HG03432 (cell line): ENCODE measurements around the gene SYP.

Source experiments
- ATAC-seq: cut with Tn5 transposase; IDR thresholded peaks from one replicate; pipeline ENCODE4 v1.9.1; 2021; ENCODE audit warnings: mild to moderate bottlenecking, moderate library complexity; ENCODE audit not compliant: unreplicated experiment

SYP gene

DNA sequence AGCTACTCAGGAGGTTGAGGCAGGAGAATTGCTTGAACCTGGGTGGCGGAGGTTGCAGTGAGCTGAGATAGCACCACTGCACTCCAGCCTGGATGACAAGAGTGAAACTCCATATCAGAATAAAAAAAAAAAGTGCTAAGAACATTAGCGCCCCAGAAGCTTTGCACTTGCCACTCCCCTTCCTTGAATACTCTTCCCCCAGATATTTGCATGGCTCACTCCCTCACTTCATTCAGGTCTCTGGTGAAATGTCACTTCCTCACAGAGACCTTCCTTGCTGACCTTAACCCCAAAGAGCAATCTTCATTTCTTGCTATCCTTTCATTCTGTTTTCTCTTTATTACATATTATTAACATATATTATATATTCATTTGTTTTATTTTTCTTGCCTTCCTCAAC is 21.9 kb upstream of the SYP start:
- no peak for ATAC-seq

DNA sequence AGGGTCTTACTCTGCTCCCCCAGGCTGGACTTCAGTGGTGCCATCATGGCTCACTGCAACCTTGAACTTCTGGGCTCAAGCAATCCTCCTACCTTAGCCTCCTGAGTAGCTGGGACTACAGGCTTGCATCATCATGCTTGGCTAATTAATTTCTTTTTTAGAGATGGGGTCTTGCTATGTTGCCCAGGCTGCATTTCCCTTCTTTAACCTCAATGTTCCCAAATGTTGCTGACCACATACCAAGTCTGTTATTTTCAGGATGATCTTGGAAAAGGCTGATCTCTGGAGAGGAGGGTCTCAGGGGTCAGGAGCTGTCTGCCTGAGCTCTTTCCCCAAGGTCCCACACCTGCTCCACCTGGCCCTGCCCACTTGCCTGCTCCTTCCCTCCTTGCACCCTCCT is 20.1 kb upstream of the SYP start:
- ATAC-seq: no peak

DNA sequence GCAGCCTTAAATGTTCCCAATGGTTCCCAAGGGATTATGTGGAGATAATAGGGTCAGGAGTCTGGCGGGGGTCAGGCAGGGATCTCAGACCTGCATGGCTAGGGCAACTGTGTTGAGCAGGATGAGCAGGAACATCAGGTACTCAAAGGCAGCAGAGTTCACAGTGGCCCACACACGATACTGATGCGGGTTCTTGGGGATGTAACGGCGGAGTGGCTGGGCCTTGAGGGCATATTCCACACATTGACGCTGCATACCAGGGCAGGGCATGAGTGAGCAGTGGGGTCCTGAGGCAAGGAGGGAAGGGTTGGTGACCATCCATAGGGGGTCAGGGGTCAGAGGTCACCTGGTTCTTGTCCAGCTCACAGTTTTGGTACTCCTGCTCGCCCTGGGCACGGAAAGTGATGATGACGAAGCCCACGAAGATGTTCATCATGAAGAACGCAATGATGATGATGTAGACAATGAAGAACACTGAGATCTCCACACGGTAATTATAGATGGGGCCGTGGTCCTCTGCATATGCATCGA is 15.1 kb upstream of the SYP start:
- ATAC-seq: no peak

DNA sequence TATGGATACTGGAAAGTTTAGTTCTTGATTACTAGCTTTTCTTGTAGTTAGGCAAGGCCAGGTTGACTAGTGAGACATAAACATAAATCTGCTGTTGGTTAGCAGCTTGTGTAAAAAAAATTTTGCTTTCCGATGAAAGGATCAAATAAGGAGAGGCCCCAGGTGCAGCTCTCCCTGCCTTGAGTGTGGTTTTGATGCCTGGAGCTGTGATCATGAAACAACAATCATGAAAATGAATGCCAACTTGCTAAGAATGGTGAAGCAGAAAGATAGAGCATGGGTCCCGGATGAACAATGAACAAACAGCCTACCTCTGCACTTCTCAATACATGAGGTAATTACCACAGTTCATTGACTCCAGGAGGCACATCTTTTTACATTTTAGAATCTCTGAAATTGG is 14.4 kb upstream of the SYP start:
- ATAC-seq: no peak

DNA sequence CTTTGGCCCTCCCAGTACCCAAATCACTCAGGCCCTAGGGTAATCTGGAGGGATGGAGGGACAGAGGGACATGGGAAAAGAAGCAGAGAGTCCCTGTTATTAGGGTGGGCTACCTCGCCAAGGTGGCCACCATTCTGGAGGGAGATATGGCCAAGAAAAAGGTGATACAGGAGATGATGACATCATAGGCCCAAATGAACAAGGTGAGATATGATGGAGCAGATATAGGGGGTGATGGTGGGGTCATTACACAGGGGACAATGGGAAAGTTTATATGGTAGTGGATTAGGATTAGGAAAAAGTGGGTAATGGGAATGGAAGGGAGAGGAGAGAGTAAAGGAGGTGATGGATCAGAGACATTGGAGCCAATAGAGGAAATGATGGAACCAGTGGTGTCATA is 12.9 kb upstream of the SYP start:
- no peak for ATAC-seq

DNA sequence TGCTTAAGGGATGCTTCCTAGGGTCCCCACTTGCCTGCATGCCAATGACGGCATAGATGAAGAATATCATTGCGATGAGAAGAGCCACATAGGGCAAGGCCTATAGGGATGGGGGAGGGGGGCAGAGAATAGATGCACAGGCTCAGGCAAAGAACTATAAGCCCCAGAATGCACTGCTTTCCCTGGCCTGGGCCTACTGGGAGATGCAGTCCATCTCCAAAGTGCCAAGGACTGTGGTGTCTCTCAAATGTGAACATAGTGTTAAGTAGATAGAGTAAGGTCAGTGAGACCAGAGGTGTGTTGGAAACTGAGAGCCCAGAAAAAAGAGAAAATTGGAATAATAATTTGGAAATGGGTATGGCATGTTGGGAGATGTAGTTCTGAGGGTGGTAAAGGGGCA is 12.2 kb upstream of the SYP start:
- ATAC-seq: no peak

DNA sequence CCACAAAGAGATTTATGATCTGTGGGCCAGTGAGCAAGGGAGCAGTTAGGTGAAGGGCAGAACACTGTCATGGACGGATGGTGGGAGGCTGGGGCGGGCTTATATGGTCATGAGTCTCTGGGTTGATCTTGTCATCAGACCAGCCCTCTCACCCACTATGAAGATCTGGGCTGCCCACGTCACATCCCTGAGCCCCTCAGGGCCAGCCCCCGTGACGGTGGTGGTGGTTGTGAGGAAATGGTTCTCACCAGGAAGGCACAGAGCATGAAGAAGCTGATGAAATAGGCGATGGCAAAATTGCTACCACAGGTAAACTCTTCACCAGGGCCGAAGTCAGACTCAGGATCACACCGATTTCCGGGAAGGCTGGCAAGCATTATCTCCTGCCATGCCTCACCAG is 11.1 kb upstream of the SYP start:
- ATAC-seq: no peak

DNA sequence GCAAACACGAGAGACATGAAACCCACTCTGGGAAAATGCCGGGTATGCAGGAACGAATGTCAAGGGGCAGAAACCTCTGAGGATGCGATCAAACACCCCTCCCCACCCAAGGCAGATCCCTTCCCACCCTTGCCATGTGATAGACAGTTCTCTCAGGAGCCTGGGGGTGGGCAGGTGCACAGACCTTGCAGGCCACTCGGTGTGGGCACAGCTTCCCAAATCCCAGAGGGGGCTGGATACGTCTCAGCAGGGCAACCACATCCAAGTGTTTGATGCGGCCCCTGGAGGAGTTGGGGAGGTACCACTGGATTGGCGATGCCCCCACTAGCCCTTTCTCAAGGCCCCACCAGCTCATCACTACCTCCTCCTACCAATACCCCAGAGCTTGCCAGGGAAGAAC is 10.4 kb upstream of the SYP start:
- no peak for ATAC-seq

DNA sequence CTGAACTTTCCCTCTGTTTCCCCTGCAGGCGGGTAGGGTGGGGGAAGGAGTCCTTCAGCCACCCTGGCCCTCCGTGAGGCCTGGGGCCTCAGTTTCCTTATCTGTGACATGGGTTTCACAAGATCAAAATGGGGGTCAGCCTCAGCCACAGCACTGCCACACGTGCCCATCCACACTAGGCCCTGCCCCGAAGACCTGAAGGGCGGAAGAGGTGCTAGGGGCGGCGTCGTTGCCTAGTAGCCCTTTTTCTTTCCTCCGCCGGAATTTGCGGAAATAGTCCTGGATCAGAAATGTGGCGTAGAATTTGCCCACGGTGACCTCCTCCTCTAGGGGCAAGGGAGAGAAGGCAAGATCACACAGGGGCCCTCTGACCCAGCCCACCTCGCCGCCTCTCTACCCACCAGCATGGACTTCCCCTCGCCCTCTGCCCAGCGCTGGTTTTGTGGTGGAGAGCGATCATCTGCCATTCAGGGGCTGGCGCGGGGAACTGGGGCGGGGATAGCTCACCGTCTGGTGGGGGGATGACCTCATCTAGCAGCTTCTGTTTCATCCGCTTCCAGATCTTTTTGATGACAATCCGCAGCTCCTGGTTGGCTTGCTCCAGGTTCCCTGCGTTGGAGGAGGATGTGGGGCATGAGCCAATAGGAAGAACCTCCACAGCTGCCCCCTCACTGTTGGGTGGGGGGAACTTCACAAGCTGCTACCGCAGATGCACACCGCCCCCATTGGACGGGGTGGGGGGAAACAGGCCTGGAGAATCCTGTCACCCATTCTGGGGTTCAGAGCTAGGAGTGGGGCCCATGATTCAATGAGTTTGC is 9.7 kb upstream of the SYP start:
- no peak for ATAC-seq

DNA sequence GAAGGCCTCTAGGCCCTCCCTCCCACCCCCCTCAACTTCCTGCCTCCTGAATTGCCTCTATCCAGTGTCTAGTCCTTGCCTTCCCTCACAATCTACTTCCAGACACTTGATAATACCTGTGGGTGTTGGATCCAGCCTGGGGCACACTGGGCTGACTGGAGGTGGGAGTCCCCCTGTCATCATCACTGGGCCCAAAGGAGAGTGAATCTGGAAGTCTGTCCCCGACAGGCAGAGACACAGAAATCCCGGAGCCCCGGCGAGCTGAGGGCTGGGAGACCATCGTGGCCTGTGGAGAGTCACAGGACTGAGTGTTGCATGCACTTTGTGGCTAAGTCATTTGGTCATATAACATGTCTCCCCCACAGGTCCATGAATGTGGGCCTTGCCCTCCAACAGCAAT is 8.4 kb upstream of the SYP start:
- no peak for ATAC-seq

DNA sequence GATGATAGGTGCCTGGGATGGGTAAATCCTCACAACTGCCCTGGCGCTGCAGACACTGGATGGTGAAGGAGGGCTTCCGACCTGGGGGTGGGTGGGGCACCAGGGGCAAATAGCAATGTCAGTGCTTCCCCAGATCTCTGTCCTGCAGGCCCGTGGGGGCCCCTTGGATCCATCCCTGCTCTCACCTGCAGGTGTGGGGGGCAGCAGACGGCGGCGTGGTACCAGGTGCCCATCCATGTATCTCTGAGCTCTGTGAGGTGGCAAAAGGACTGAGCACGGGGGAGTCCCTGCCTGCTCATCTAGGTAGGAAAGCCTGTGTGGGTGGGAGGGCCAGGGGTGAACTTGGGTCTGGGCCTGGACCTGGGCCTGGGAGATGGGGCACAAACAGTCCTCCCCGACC is 6.5 kb upstream of the SYP start:
- no peak for ATAC-seq

DNA sequence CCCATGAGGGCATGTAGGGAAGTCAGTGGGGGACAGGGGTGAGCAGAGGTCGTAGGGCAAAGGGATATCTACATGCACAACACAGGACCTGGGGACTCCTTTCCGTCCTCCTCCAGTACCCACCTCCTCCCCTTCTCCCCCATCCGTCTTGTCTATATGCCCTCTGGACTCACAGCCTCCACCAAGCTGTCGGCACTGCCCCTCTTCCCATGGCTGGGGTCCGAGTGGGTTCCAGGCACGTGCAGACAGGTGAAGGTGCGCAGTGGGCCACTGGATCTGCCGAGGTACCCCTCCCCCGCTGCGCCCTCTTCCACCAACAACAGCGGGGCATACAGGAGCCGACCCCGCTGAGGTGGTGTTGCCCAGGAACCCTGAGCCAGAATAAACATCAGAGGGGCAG is 5.5 kb upstream of the SYP start:
- no peak for ATAC-seq

DNA sequence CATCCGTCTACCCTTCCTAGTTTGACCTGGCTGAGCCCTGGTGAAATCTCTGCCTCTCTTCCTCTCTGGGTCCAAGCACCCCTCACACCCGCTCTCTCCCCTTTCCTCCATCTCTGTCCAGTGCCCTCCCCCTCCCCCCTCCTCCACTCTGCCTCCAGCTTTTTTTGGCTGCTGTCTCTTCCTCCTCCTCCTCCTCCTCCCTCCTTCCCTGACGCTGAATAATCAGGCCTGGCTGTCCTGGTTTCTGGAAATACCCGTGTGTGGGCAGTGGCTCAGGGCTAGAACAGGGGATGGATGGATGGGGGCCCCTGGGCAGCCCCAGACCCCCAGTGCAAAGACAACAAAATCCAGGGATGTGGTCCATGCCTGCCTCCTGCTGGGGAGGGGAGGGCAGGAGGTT is 4.7 kb upstream of the SYP start:
- no peak for ATAC-seq

DNA sequence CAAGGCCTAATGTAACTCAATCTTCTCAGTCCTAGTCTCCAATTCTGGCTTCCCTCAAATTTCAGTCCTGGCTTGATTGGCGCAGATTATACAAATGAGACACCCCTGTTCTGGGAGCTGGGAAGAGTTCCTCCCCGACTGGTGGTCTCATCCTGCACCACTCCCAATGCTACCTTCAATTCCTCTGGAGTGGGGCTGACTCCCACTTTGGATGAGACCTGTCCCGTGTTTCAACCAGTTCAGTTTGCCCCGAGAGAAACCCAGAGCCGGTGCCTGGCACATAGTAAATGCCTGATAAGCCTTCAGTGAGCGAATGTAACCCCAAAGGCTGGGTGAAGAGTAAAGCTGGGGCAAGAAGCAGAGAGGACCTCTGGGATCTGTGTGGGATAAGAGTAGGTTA is 4.0 kb upstream of the SYP start:
- ATAC-seq: no peak

DNA sequence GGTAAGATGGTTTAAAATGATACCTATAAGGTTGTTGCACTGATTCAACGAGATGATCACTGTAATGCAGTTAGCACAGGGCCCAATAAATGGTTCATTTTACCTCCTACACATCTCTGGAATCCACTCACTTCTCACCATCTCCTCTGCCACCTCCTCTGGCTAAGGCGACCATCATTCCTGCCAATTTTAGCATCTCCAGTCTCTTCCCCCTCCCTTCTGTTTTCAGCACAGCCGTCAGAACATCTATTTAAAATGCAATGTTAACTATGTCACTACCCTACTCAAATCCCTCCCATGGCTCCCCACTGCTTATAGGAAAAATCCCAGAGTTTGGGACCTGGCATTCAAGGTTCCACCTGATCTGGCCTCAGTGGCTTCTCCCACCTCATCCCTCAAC is 3.5 kb upstream of the SYP start:
- no peak for ATAC-seq

DNA sequence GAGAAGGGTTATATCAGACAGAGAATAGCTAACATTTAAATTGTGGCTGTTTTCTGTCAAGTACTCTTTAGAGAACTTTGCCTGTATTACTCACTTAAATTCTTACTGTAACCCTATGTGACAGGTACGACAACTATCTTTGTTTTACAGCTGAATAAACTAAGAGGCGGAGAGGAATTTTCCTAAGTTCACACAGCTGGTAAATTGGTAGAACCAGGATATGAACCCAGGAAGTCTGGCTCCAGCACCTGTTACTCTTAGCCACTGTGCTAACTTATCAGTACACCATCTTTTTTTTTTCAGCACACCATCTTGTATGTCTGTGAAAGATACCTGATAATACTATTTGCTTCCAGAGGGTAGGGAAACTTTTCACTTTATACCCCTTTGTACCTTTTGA is 2.0 kb upstream of the SYP start:
- ATAC-seq: no peak

DNA sequence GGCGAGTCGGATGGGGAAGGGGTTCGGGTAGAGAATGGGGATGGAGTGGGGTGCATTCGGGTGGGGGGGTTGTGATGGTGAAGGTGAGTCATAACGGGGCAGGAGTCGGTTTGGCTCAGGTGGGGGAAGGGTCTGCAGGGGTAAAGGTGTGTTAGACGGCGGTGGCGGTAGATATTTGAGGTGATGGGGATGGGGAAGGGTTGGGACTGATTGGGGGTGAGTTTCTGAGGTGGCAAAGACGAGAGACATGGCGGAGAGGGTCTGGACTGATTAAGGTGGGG is 738 bp downstream of the SYP start:
- ATAC-seq: no peak

DNA sequence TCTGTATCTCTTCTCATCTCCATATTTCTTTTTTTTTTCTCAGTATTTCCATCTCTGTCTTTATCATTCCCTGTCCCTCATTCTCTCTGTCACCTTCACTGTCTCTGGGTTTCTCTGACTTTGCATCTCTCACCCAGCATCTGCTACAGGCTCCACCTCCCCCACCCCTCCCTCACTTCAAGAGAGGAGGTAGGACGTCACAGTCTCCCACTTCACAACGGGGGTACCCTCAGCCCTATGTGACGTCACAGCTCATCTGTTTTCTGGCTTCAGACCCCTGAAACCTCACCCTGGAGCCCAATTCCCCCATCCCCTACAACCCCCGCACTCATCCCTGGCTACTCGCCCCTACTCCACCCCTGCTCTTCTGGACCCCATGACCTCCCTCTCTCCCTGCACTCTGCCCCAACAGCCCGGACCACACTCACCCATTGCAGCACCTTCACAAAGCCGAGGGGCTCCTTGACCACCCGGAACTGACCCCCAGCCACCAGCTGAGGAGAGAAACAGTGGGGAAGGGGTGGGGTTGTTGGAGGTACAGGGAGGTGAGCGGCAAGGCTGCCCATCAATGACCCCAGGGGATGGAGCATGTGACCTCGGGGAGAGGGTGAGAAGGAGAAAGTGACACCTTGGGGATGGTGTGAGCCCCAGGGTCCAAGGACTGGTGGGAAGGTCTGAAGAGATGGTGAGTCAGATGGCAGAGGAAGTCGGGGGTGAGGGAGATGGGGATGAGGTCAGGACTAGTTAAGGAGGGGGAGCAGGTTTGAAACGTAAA is 1.3 kb downstream of the SYP start:
- no peak for ATAC-seq

DNA sequence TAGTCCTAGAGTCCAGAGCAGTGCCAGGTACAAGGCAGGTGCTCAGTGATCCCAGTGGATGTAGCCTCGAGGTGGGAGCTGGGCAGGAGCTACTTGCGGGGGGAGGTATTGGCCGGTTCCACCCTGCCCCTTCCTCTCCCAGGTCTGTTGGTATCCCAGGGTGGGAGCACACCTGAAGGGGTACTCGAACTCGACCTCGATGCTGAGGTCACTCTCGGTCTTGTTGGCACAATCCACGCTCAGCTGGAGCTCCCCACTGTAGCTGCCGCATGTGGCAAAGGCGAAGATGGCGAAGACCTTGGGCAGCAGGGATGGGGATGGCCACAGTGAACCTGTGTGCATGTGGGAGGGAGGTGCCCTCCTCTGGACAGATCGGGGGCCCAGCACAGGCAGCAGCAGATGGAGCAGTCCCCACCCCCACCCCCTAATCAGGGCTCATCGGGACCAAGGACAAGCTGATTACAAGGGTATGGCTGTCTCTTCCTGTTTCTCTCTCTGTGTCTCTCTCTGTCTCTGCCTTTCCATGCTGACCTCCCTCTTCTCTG is 2.4 kb downstream of the SYP start:
- ATAC-seq: no peak

DNA sequence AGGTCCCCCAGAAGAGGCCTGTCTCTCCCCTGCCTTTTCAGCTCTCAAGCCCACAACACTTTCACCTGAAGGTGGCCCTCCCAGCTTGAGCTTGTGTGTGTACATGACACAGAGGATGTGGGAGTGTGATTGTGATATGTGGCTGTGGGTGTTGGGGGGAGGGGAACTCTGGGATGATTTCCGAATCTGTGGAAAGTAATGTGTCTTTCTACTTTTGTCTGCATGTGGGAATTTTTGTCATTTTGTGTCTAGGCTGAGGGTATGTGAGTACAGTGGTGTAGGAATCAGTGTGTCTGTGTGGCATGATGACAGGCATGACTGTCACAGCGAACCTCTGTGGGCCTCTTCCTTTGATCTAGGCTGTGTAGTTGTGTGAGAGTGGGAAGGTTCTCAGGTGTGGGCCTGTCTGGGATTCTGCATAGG is 6.4 kb downstream of the SYP start:
- no peak for ATAC-seq

DNA sequence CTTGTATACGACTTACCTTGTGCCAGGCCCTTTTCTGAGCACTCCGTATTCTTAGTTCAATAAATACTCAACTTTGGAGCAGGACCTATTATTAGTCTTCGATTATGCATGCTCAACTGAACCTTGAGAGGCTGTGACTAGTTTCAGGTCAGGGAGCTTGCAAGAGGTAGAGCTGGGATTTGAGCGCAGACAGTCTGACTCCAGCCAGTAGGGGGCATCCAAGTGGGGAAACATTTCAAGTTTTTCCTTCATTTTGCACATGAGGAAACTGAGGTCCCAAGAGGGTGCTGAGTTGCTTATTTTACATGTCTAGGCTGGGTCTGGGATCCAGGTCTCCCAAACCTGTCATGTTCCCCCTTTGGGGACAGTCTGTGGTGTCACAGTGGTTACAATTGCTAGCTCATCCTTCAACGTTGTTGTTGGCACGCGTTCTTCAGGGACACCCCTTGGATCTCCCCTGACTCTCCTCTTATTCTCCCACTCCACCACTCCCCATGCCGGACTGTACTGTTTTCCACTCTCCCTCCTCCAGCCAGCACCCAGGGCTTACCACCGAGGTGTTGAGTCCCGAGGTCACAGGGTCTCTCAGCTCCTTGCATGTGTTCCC is 7.2 kb downstream of the SYP start:
- no peak for ATAC-seq

DNA sequence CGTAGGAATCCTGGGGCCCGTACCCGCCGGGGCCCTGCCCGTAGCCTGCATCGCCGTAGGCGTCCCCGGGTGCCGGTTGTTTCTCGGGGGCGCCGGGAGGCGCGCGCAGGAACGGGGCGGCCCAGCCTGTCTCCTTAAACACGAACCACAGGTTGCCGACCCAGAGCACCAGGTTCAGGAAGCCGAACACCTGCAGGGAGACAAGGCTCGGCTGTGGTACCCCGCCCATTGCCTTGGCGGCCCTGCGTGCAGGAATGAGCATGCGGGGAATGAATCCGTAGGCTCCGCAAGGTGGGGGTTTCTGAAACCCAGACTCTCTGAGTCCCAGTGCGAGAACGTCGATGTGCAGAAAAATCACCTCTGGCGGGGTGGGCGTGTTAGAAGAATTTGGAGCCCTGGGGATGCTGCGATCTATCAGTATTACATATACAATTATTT is 8.4 kb downstream of the SYP start:
- peak; percentile 21 for ATAC-seq
